Activated CD4-positive, alpha-beta T cell treated with anti-CD3 and anti-CD28 coated beads, Interleukin-2, amount 50 U/mL, for 48 hours (primary cell): ENCODE data around the gene ELMO1.
A peak's percentile ranks its signal among the peaks of the same experiment; 100 is the strongest.

Experiments
- DNase-seq, 2 experiments: peaks; one replicate each; pipeline ENCODE4 v3.0.0-alpha.2; 2020

Gene ELMO1

GRCh38 chr7:36851382-36851781 is 597.3 kb downstream of the ELMO1 start:
- peak in 1 of 2 experiments; percentile 24 for DNase-seq

- DNase-seq: no peak
Observed at GRCh38 chr7:36847946-36848345, 600.7 kb downstream of the ELMO1 start.

- no peak for DNase-seq
Observed at GRCh38 chr7:36844374-36844773, 604.3 kb downstream of the ELMO1 start.

- DNase-seq: no peak
Observed at GRCh38 chr7:36840904-36841303, 607.8 kb downstream of the ELMO1 start.

GRCh38 chr7:36838616-36839225 is 609.9 kb downstream of the ELMO1 start:
- no peak for DNase-seq

GRCh38 chr7:36831049-36831448 is 617.6 kb downstream of the ELMO1 start:
- DNase-seq: no peak

GRCh38 chr7:36827726-36828703 is 620.6 kb downstream of the ELMO1 start:
- no peak for DNase-seq

GRCh38 chr7:36825501-36825900 is 623.2 kb downstream of the ELMO1 start:
- DNase-seq: no peak

- DNase-seq: no peak
Observed at GRCh38 chr7:36823353-36823752, 625.3 kb downstream of the ELMO1 start.

GRCh38 chr7:36821617-36822016 is 627.0 kb downstream of the ELMO1 start:
- no peak for DNase-seq

- DNase-seq: no peak
Observed at GRCh38 chr7:36820527-36821170, 628.0 kb downstream of the ELMO1 start.

- no peak for DNase-seq
Observed at GRCh38 chr7:36819639-36820038, 629.0 kb downstream of the ELMO1 start.

- DNase-seq: no peak
Observed at GRCh38 chr7:36814311-36814710, 634.4 kb downstream of the ELMO1 start.

GRCh38 chr7:36811807-36812206 is 636.9 kb downstream of the ELMO1 start:
- DNase-seq: no peak

GRCh38 chr7:36810489-36810888 is 638.2 kb downstream of the ELMO1 start:
- DNase-seq: no peak

- no peak for DNase-seq
Observed at GRCh38 chr7:36810032-36810431, 638.6 kb downstream of the ELMO1 start.

GRCh38 chr7:36809510-36809909 is 639.2 kb downstream of the ELMO1 start:
- DNase-seq: no peak

GRCh38 chr7:36809086-36809485 is 639.6 kb downstream of the ELMO1 start:
- DNase-seq: no peak

GRCh38 chr7:36806891-36807290 is 641.8 kb downstream of the ELMO1 start:
- DNase-seq: no peak
